Measurements from ENCODE around the gene PTBP1. TPM values are rescaled to one million over a fixed set of nuclear protein-coding genes. Genes with fewer than 3 reads are reported as not detected.

PTBP1 gene
- total and polyA plus RNA-seq, 2 experiments from 2014 or later = 539 to 632 TPM

- no peaks in the 10 kb centered on the region for H3K4me1 ChIP-seq (ENCODE audit: insufficient read depth)
- H4K20me1 ChIP-seq (replicated peaks; ENCODE audit: insufficient read depth) = no peaks in the 10 kb centered on the region
- no peak overlapping the region for H3K4me3 ChIP-seq
- Mint-ChIP-seq H3K27me3 (ENCODE audit: insufficient read depth, low read depth, poor library complexity) (peaks cover 9% of the 10 kb centered on the region), H3K27ac (no peak overlapping the region), H3K36me3 (ENCODE audit: low read depth) (no peaks in the 10 kb centered on the region), H3K4me1 (no peaks in the 10 kb centered on the region), H3K4me3 (no peak overlapping the region), H3K9me3 (0 out of 3 replicates have a peak, but pooled peaks cover 3% of the 10 kb centered on the region)
- H3K9me2 ChIP-seq (ENCODE audit: insufficient read depth) = no peaks in the 10 kb centered on the region
- no peaks in the 10 kb centered on the region for H3K27me3 ChIP-seq (ENCODE audit: insufficient read depth)
- TF ChIP-seq ZNF114 (CRISPR knock-in tag; IDR thresholded peaks at IDR 0.05) = no peak
- TF ChIP-seq CTCF (conservative IDR thresholded peaks at IDR 0.05; ENCODE audit: low read depth in 2 of 2) = peak; percentile 38 to 66
- TF ChIP-seq CREB1 (CRISPR knock-in tag; IDR thresholded peaks at IDR 0.05; ENCODE audit: low read depth) = no peak
- TF ChIP-seq EZH2 (IDR thresholded peaks at IDR 0.05; ENCODE audit: low read depth, unreplicated experiment) = no peak
- no peak for TF ChIP-seq ETS1 (IDR thresholded peaks at IDR 0.05)
- TF ChIP-seq JUNB (IDR thresholded peaks at IDR 0.05; ENCODE audit: unreplicated experiment) = no peak
- no peak for TF ChIP-seq ZNF462 (CRISPR knock-in tag; IDR thresholded peaks at IDR 0.05)
- peak; percentile 17; the same call in 2 of the 3 replicates for ATAC-seq
- H3K36me3 ChIP-seq (ENCODE audit: insufficient read depth) = no peaks in the 10 kb centered on the region
- peak; percentile 62 for DNase-seq (ENCODE audit: low spot score)
- H3K4me2 ChIP-seq = no peak overlapping the region
- no peak overlapping the region for H2AFZ ChIP-seq
- no peaks in the 10 kb centered on the region for H3K79me2 ChIP-seq (replicated peaks; ENCODE audit: insufficient read depth)
- H3K27ac ChIP-seq (ENCODE audit: low read depth) = no peak overlapping the region
- no peaks in the 10 kb centered on the region for H3F3A ChIP-seq (replicated peaks; ENCODE audit: low read depth)
These were observed 25.9 kb upstream of the PTBP1 start for GRCh38 chr19:771332-771785.
